ENCODE data around the gene LRP1B.
"Not testable (repeated sequence)": the region's sequence is repeated elsewhere in the genome, so short reads cannot be mapped to it uniquely, and the experiment has no call there.

LRP1B gene

DNA sequence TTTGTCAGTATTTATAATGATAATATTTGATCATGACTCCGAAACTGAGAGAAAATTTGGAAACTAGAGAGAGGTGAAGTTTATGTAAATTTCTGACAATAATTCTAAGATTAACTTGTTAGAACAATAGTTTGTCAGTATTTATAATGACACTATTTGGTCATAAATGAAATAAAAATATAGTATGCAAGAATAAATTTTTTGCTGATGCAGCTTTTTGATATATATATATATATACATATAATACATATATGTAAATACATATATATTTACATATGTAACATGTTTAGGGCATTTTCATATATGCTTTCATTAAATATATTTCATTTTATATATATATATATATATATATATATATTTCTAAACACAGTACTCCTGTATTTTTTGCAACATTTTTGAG lies 1158.1 kb downstream of the LRP1B start:
- no peak overlapping the region for H3K9ac ChIP-seq (ENCODE audit: low read depth in 1 of 2, low read length in 2 of 2)
- H3K27ac ChIP-seq (ENCODE audit: low read depth in 2 of 2, low read length in 2 of 2): no peak overlapping the region
- no peaks in the 10 kb centered on the region for H3K9me3 ChIP-seq (ENCODE audit: control insufficient read depth in 2 of 2, low read length in 2 of 2)
- H3K36me3 ChIP-seq (ENCODE audit: control insufficient read depth in 2 of 2, insufficient read depth in 2 of 2, low read length in 2 of 2): no peaks in the 10 kb centered on the region
- no peak overlapping the region for H3K4me3 ChIP-seq (ENCODE audit: low read length in 2 of 2)
- H3K4me1 ChIP-seq (ENCODE audit: control insufficient read depth in 2 of 2, insufficient read depth in 2 of 2, low read length in 2 of 2): no peaks in the 10 kb centered on the region
- H3K27me3 ChIP-seq (ENCODE audit: control insufficient read depth in 2 of 2, insufficient read depth in 2 of 2, low read length in 2 of 2): no peaks in the 10 kb centered on the region

DNA sequence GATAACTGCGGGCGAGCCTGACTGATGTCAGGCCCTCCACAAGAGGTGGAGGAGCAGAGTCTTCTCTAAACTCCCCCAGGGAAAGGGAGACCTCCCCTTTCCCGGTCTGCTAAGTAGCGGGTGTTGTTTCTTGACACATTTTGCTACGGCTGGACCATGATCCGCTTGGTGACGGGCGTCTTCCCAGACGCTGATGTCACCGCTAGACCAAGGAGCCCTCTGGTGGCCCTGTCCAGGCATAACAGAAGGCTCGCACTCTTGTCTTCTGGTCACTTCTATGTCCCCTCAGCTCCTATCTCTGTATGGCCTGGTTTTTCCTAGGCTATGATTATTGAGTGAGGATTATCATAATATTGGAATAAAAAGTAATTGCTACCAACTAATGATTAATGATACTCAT lies 1166.5 kb downstream of the LRP1B start:
- not testable (repeated sequence) for H3K9ac ChIP-seq (ENCODE audit: low read depth in 1 of 2, low read length in 2 of 2); H3K4me3 ChIP-seq (ENCODE audit: low read length in 2 of 2); H3K36me3 ChIP-seq (ENCODE audit: control insufficient read depth in 2 of 2, insufficient read depth in 2 of 2, low read length in 2 of 2)

DNA sequence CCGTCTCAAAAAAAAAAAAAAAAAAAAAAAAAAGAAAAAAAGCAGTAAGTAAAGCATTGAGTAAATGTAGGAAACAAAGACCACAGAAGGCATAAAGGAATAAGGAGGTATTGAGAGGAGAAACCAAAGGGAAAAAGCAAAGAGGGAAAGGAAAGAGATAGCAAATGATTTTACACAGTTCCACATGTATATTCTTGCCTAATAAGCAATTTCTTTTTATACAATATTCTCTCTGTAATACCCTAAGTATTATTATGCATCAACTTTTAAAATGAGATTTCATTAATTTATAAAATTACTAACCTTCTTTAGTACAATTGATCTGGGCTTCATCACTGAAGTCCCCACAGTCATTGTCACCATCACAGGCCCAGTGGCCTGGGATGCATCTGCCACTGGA lies 1180.9 kb downstream of the LRP1B start:
- no peaks in the 10 kb centered on the region for H3K36me3 ChIP-seq (ENCODE audit: control insufficient read depth in 2 of 2, insufficient read depth in 2 of 2, low read length in 2 of 2)
- no peaks in the 10 kb centered on the region for H3K27me3 ChIP-seq (ENCODE audit: control insufficient read depth in 2 of 2, insufficient read depth in 2 of 2, low read length in 2 of 2)
- H3K9ac ChIP-seq (ENCODE audit: low read depth in 1 of 2, low read length in 2 of 2): no peak overlapping the region
- H3K9me3 ChIP-seq (ENCODE audit: control insufficient read depth in 2 of 2, low read length in 2 of 2): no peaks in the 10 kb centered on the region
- H3K4me3 ChIP-seq (ENCODE audit: low read length in 2 of 2): no peak overlapping the region
- H3K27ac ChIP-seq (ENCODE audit: low read depth in 2 of 2, low read length in 2 of 2): no peak overlapping the region
- no peaks in the 10 kb centered on the region for H3K4me1 ChIP-seq (ENCODE audit: control insufficient read depth in 2 of 2, insufficient read depth in 2 of 2, low read length in 2 of 2)

More for the DNA sequence above, 1166.5 kb downstream of the LRP1B start:
- not testable (repeated sequence) for H3K4me1 ChIP-seq (ENCODE audit: control insufficient read depth in 2 of 2, insufficient read depth in 2 of 2, low read length in 2 of 2); H3K27me3 ChIP-seq (ENCODE audit: control insufficient read depth in 2 of 2, insufficient read depth in 2 of 2, low read length in 2 of 2); H3K9me3 ChIP-seq (ENCODE audit: control insufficient read depth in 2 of 2, low read length in 2 of 2); H3K27ac ChIP-seq (ENCODE audit: low read depth in 2 of 2, low read length in 2 of 2)

GRCh38 chr2:140947236-140947635 lies 1183.6 kb downstream of the LRP1B start:
- no peaks in the 10 kb centered on the region for H3K27me3 ChIP-seq (ENCODE audit: control insufficient read depth in 2 of 2, insufficient read depth in 2 of 2, low read length in 2 of 2)
- no peaks in the 10 kb centered on the region for H3K4me1 ChIP-seq (ENCODE audit: control insufficient read depth in 2 of 2, insufficient read depth in 2 of 2, low read length in 2 of 2)
- no peaks in the 10 kb centered on the region for H3K9me3 ChIP-seq (ENCODE audit: control insufficient read depth in 2 of 2, low read length in 2 of 2)
- no peaks in the 10 kb centered on the region for H3K36me3 ChIP-seq (ENCODE audit: control insufficient read depth in 2 of 2, insufficient read depth in 2 of 2, low read length in 2 of 2)
- no peak overlapping the region for H3K4me3 ChIP-seq (ENCODE audit: low read length in 2 of 2)
- H3K27ac ChIP-seq (ENCODE audit: low read depth in 2 of 2, low read length in 2 of 2): no peak overlapping the region
- H3K9ac ChIP-seq (ENCODE audit: low read depth in 1 of 2, low read length in 2 of 2): no peak overlapping the region

- no peaks in the 10 kb centered on the region for H3K36me3 ChIP-seq (ENCODE audit: control insufficient read depth in 2 of 2, insufficient read depth in 2 of 2, low read length in 2 of 2)
- H3K27ac ChIP-seq (ENCODE audit: low read depth in 2 of 2, low read length in 2 of 2): no peak overlapping the region
- no peak overlapping the region for H3K4me3 ChIP-seq (ENCODE audit: low read length in 2 of 2)
- no peaks in the 10 kb centered on the region for H3K4me1 ChIP-seq (ENCODE audit: control insufficient read depth in 2 of 2, insufficient read depth in 2 of 2, low read length in 2 of 2)
- no peaks in the 10 kb centered on the region for H3K27me3 ChIP-seq (ENCODE audit: control insufficient read depth in 2 of 2, insufficient read depth in 2 of 2, low read length in 2 of 2)
- H3K9me3 ChIP-seq (ENCODE audit: control insufficient read depth in 2 of 2, low read length in 2 of 2): no peaks in the 10 kb centered on the region
- H3K9ac ChIP-seq (ENCODE audit: low read depth in 1 of 2, low read length in 2 of 2): no peak overlapping the region
These were observed 1186.9 kb downstream of the LRP1B start for GRCh38 chr2:140943867-140944266.

GRCh38 chr2:140942284-140942683 lies 1188.5 kb downstream of the LRP1B start:
- Histone ChIP-seq H3K27me3 (ENCODE audit: control insufficient read depth in 2 of 2, insufficient read depth in 2 of 2, low read length in 2 of 2) (no peaks in the 10 kb centered on the region), H3K9me3 (ENCODE audit: control insufficient read depth in 2 of 2, low read length in 2 of 2) (no peaks in the 10 kb centered on the region), H3K4me3 (ENCODE audit: low read length in 2 of 2) (no peak overlapping the region), H3K36me3 (ENCODE audit: control insufficient read depth in 2 of 2, insufficient read depth in 2 of 2, low read length in 2 of 2) (no peaks in the 10 kb centered on the region), H3K4me1 (ENCODE audit: control insufficient read depth in 2 of 2, insufficient read depth in 2 of 2, low read length in 2 of 2) (no peaks in the 10 kb centered on the region), H3K9ac (ENCODE audit: low read depth in 1 of 2, low read length in 2 of 2) (no peak overlapping the region), H3K27ac (ENCODE audit: low read depth in 2 of 2, low read length in 2 of 2) (no peak overlapping the region)

DNA sequence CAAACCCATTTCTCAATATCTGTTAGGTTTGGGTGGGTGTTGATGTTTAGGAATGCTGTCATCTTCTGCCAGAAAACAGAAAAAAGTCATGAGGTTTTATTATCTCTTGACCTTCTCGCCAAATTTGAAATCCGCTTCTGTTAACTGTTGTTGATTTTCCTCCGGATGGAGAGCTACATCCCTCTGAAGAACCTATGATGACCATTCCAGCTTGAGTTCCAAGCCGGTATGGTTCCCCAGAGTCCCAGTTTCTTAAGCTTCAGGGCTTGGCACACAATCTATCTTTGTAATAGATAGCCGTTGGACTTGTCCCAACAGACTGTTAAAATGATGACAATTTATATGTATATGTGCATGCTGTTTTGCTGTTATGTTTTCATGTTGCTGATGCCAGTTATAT lies 1201.0 kb downstream of the LRP1B start:
- no peaks in the 10 kb centered on the region for H3K9me3 ChIP-seq (ENCODE audit: control insufficient read depth in 2 of 2, low read length in 2 of 2)
- H3K27me3 ChIP-seq (ENCODE audit: control insufficient read depth in 2 of 2, insufficient read depth in 2 of 2, low read length in 2 of 2): no peaks in the 10 kb centered on the region
- no peak overlapping the region for H3K27ac ChIP-seq (ENCODE audit: low read depth in 2 of 2, low read length in 2 of 2)
- H3K4me1 ChIP-seq (ENCODE audit: control insufficient read depth in 2 of 2, insufficient read depth in 2 of 2, low read length in 2 of 2): no peaks in the 10 kb centered on the region
- H3K36me3 ChIP-seq (ENCODE audit: control insufficient read depth in 2 of 2, insufficient read depth in 2 of 2, low read length in 2 of 2): no peaks in the 10 kb centered on the region
- H3K9ac ChIP-seq (ENCODE audit: low read depth in 1 of 2, low read length in 2 of 2): no peak overlapping the region
- no peak overlapping the region for H3K4me3 ChIP-seq (ENCODE audit: low read length in 2 of 2)

DNA sequence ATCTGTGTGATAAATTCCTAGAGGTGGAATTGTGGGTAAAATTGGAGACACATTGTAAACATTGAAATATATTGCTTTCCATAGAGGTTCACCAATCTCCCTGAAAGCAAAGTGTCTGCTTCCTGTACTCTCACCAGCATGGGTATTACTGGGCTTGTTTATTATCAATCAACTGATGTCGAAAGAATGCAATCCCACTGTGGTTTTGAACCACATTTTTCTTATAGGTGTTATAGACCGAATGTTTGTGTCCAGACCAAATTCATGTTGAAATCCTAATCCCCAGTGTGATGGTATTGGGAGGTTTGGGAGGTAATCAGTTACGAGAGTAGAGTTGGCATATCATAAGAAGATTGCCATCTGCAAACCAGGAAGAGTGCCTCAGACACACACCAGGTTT lies 1212.4 kb downstream of the LRP1B start:
- Histone ChIP-seq H3K4me3 (ENCODE audit: low read length in 2 of 2) (no peak overlapping the region), H3K4me1 (ENCODE audit: control insufficient read depth in 2 of 2, insufficient read depth in 2 of 2, low read length in 2 of 2) (no peaks in the 10 kb centered on the region), H3K9me3 (ENCODE audit: control insufficient read depth in 2 of 2, low read length in 2 of 2) (no peaks in the 10 kb centered on the region), H3K27me3 (ENCODE audit: control insufficient read depth in 2 of 2, insufficient read depth in 2 of 2, low read length in 2 of 2) (no peaks in the 10 kb centered on the region), H3K36me3 (ENCODE audit: control insufficient read depth in 2 of 2, insufficient read depth in 2 of 2, low read length in 2 of 2) (no peaks in the 10 kb centered on the region), H3K9ac (ENCODE audit: low read depth in 1 of 2, low read length in 2 of 2) (no peak overlapping the region), H3K27ac (ENCODE audit: low read depth in 2 of 2, low read length in 2 of 2) (no peak overlapping the region)

DNA sequence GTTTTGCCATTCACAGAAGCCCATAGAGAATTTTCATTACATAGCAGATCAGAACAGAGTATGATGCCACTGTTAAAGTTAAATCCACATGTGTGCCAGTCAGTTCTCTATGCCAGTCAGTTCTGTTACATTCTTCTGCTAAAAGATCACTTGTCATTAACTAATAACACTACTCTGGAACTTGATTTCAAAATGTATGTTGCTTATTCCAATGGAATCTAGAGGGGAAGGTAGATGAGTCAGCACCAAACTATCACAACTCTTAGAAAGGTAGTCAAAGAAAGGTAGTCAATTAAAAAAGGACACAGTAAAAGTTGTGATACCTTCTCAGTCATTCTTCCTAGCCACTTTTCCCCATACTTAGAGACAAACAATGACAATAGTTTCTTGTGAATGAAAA lies 1214.4 kb downstream of the LRP1B start:
- Histone ChIP-seq H3K27me3 (ENCODE audit: control insufficient read depth in 2 of 2, insufficient read depth in 2 of 2, low read length in 2 of 2) (no peaks in the 10 kb centered on the region), H3K4me3 (ENCODE audit: low read length in 2 of 2) (no peak overlapping the region), H3K36me3 (ENCODE audit: control insufficient read depth in 2 of 2, insufficient read depth in 2 of 2, low read length in 2 of 2) (no peaks in the 10 kb centered on the region), H3K9ac (ENCODE audit: low read depth in 1 of 2, low read length in 2 of 2) (no peak overlapping the region), H3K27ac (ENCODE audit: low read depth in 2 of 2, low read length in 2 of 2) (no peak overlapping the region), H3K9me3 (ENCODE audit: control insufficient read depth in 2 of 2, low read length in 2 of 2) (no peaks in the 10 kb centered on the region), H3K4me1 (ENCODE audit: control insufficient read depth in 2 of 2, insufficient read depth in 2 of 2, low read length in 2 of 2) (no peaks in the 10 kb centered on the region)

DNA sequence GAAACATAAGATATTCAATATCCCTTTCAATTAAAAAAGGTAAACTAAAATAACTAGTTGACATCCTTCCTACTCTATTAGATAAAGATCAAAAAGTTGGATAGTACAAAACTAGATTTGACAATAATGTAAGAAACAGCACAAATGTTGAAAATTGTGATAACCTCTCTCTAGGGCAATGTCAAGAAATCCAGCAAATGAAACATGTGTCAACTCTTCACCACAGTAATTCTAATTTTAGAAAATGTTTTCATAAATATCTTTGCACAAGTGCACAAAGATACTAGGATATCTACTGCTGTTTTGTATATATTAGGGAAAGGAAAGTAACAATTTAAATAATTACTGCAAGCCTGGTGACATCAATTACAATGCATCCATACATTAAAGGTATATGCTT lies 1220.1 kb downstream of the LRP1B start:
- no peaks in the 10 kb centered on the region for H3K36me3 ChIP-seq (ENCODE audit: control insufficient read depth in 2 of 2, insufficient read depth in 2 of 2, low read length in 2 of 2)
- H3K9me3 ChIP-seq (ENCODE audit: control insufficient read depth in 2 of 2, low read length in 2 of 2): no peaks in the 10 kb centered on the region
- no peak overlapping the region for H3K9ac ChIP-seq (ENCODE audit: low read depth in 1 of 2, low read length in 2 of 2)

GRCh38 chr2:140905083-140905781 lies 1225.6 kb downstream of the LRP1B start:
- Histone ChIP-seq H3K27me3 (ENCODE audit: control insufficient read depth in 2 of 2, insufficient read depth in 2 of 2, low read length in 2 of 2) (no peaks in the 10 kb centered on the region), H3K9ac (ENCODE audit: low read depth in 1 of 2, low read length in 2 of 2) (no peak overlapping the region)

More for the DNA sequence above, 1220.1 kb downstream of the LRP1B start:
- Histone ChIP-seq H3K27me3 (ENCODE audit: control insufficient read depth in 2 of 2, insufficient read depth in 2 of 2, low read length in 2 of 2) (no peaks in the 10 kb centered on the region), H3K4me3 (ENCODE audit: low read length in 2 of 2) (no peak overlapping the region), H3K4me1 (ENCODE audit: control insufficient read depth in 2 of 2, insufficient read depth in 2 of 2, low read length in 2 of 2) (no peaks in the 10 kb centered on the region), H3K27ac (ENCODE audit: low read depth in 2 of 2, low read length in 2 of 2) (no peak overlapping the region)

More at GRCh38 chr2:140905083-140905781, 1225.6 kb downstream of the LRP1B start:
- Histone ChIP-seq H3K9me3 (ENCODE audit: control insufficient read depth in 2 of 2, low read length in 2 of 2) (no peaks in the 10 kb centered on the region), H3K36me3 (ENCODE audit: control insufficient read depth in 2 of 2, insufficient read depth in 2 of 2, low read length in 2 of 2) (no peaks in the 10 kb centered on the region), H3K4me3 (ENCODE audit: low read length in 2 of 2) (no peak overlapping the region), H3K4me1 (ENCODE audit: control insufficient read depth in 2 of 2, insufficient read depth in 2 of 2, low read length in 2 of 2) (no peaks in the 10 kb centered on the region), H3K27ac (ENCODE audit: low read depth in 2 of 2, low read length in 2 of 2) (no peak overlapping the region)

All from mucosa of rectum (tissue), 2 donors.